Loucy (cell line): Measurements from ENCODE around the gene GALNT18.

ENCODE experiments used
- CTCF ChIP-seq: fragments of 200-600 bp; sonication (generic); conservative IDR thresholded peaks from 2 replicates; pipeline ENCODE4 v1.5.1; 2014; ENCODE audit warnings: mild to moderate bottlenecking, antibody characterized with exemption, low read length
- EZH2phosphoT487 ChIP-seq: fragments of 200-600 bp; IDR thresholded peaks from 2 replicates; pipeline ENCODE4 v1.6.1; 2018; ENCODE audit warnings: antibody characterized with exemption, mild to moderate bottlenecking, moderate library complexity, borderline replicate concordance

GRCh38 chr11:11531131-11531908 is 90.5 kb downstream of the GALNT18 start:
- TF ChIP-seq CTCF, result no peak
- TF ChIP-seq EZH2phosphoT487, result no peak
